GM23338 (cell line): ENCODE measurements around the gene EML4. TPM values are rescaled to one million over a fixed set of nuclear protein-coding genes. Genes with fewer than 3 reads are reported as not detected.

ENCODE experiments used
- ATAC-seq: fragments of 200-7000 bp; cut with Tn5 transposase; 3 replicates; pipeline ENCODE4 v1.9.1; 2020
- DNase-seq: peaks from one replicate; pipeline ENCODE4 v3.0.0-alpha.2; 2015; ENCODE audit warnings: low spot score
- H2AFZ ChIP-seq: fragments of 200-600 bp; sonication (generic); 2 replicates; pipeline ENCODE4 v1.8.0; 2016; ENCODE audit warnings: antibody characterized with exemption, mild to moderate bottlenecking, moderate library complexity
- H3F3A ChIP-seq: fragments of 200-600 bp; sonication (generic); replicated peaks from 2 replicates; pipeline ENCODE4 v1.8.0; 2017; ENCODE audit warnings: antibody characterized with exemption, mixed run types, low read depth
- H3K27ac ChIP-seq: fragments of 200-600 bp; sonication (generic); 2 replicates; pipeline ENCODE4 v1.6.1; 2016; ENCODE audit warnings: low read depth
- H3K27me3 ChIP-seq: fragments of 200-600 bp; sonication (generic); 2 replicates; pipeline ENCODE4 v1.8.0; 2016; ENCODE audit warnings: mild to moderate bottlenecking, mixed run types, moderate library complexity; ENCODE audit not compliant: insufficient read depth
- H3K36me3 ChIP-seq: fragments of 200-600 bp; sonication (generic); 2 replicates; pipeline ENCODE4 v1.8.0; 2016; ENCODE audit warnings: mild to moderate bottlenecking; ENCODE audit not compliant: insufficient read depth
- H3K4me1 ChIP-seq: fragments of 200-600 bp; sonication (generic); 2 replicates; pipeline ENCODE4 v1.8.0; 2016; ENCODE audit warnings: mild to moderate bottlenecking, moderate library complexity; ENCODE audit not compliant: insufficient read depth
- H3K4me2 ChIP-seq: fragments of 200-600 bp; sonication (generic); 2 replicates; pipeline ENCODE4 v1.7.1; 2017; ENCODE audit warnings: mixed run types
- H3K4me3 ChIP-seq: fragments of 200-600 bp; sonication (generic); 2 replicates; pipeline ENCODE4 v1.6.1; 2016; ENCODE audit warnings: mixed run types
- H3K79me2 ChIP-seq: fragments of 200-600 bp; sonication (generic); replicated peaks from 2 replicates; pipeline ENCODE4 v1.8.0; 2017; ENCODE audit warnings: mild to moderate bottlenecking; ENCODE audit not compliant: insufficient read depth
- H3K9me2 ChIP-seq: fragments of 200-600 bp; sonication (generic); 2 replicates; pipeline ENCODE4 v1.8.0; 2017; ENCODE audit not compliant: insufficient read depth
- H4K20me1 ChIP-seq: fragments of 200-600 bp; sonication (generic); replicated peaks from 2 replicates; pipeline ENCODE4 v1.8.0; 2017; ENCODE audit warnings: mild to moderate bottlenecking; ENCODE audit not compliant: insufficient read depth
- H3K27ac Mint-ChIP-seq: 2 replicates; pipeline ENCODE4 v1.8.0; 2020; ENCODE audit warnings: inconsistent platforms, mild to moderate bottlenecking, moderate library complexity, mixed read lengths
- H3K27me3 Mint-ChIP-seq: 3 replicates; pipeline ENCODE4 v1.8.0; 2022; ENCODE audit warnings: low read depth, mild to moderate bottlenecking, moderate library complexity, mixed read lengths, inconsistent platforms; ENCODE audit not compliant: insufficient read depth, poor library complexity
- H3K36me3 Mint-ChIP-seq: 3 replicates; pipeline ENCODE4 v1.8.0; 2021; ENCODE audit warnings: low read depth, mild to moderate bottlenecking, inconsistent platforms, moderate library complexity, mixed read lengths
- H3K4me1 Mint-ChIP-seq: 3 replicates; pipeline ENCODE4 v1.8.0; 2020; ENCODE audit warnings: mild to moderate bottlenecking, inconsistent platforms, mixed read lengths
- H3K4me3 Mint-ChIP-seq: 3 replicates; pipeline ENCODE4 v1.8.0; 2021; ENCODE audit warnings: moderate library complexity, mild to moderate bottlenecking, inconsistent platforms, mixed read lengths
- H3K9me3 Mint-ChIP-seq: 3 replicates; pipeline ENCODE4 v1.8.0; 2020; ENCODE audit warnings: moderate library complexity, mild to moderate bottlenecking, inconsistent platforms, mixed read lengths
- CREB1 ChIP-seq: fragments of 250-450 bp; sonication (Bioruptor Pico); IDR thresholded peaks from 2 replicates; pipeline ENCODE4 v1.5.0; 2020; ENCODE audit warnings: low read depth, mild to moderate bottlenecking, moderate library complexity
- CTCF ChIP-seq, 2 experiments: fragments of 200-600 bp in 1 of 2; sonication (generic) in 1 of 2; conservative IDR thresholded peaks; 2 replicates each; pipeline versions ENCODE4 v1.5.1 to v1.6.1; 2016 to 2017; ENCODE audit warnings: antibody characterized with exemption in 2 of 2, low read depth in 2 of 2, mild to moderate bottlenecking in 2 of 2, moderate library complexity in 1 of 2
- ETS1 ChIP-seq: IDR thresholded peaks from 2 replicates; pipeline ENCODE4 v1.6.1; 2016; ENCODE audit warnings: antibody characterized with exemption
- EZH2 ChIP-seq: fragments of 200-600 bp; sonication (generic); IDR thresholded peaks from one replicate; pipeline ENCODE4 v1.8.0; 2017; ENCODE audit warnings: antibody characterized with exemption, mild to moderate bottlenecking, low read depth; ENCODE audit not compliant: unreplicated experiment
- EZH2phosphoT487 ChIP-seq: fragments of 200-600 bp; sonication (generic); IDR thresholded peaks from one replicate; pipeline ENCODE4 v1.8.1; 2018; ENCODE audit warnings: antibody characterized with exemption; ENCODE audit not compliant: unreplicated experiment
- JUNB ChIP-seq: IDR thresholded peaks from one replicate; pipeline ENCODE4 v1.6.1; 2016; ENCODE audit warnings: antibody characterized with exemption; ENCODE audit not compliant: unreplicated experiment
- NANOG ChIP-seq: IDR thresholded peaks from 2 replicates; pipeline ENCODE4 v1.6.1; 2016; ENCODE audit warnings: antibody characterized with exemption, borderline replicate concordance
- POLR2AphosphoS5 ChIP-seq: IDR thresholded peaks from 2 replicates; pipeline ENCODE4 v1.6.1; 2016; ENCODE audit warnings: antibody characterized with exemption, low read depth
- REST ChIP-seq: IDR thresholded peaks from one replicate; pipeline ENCODE4 v1.6.1; 2018; ENCODE audit warnings: antibody characterized with exemption; ENCODE audit not compliant: unreplicated experiment
- STAT1 ChIP-seq: IDR thresholded peaks from one replicate; pipeline ENCODE4 v1.6.1; 2016; ENCODE audit warnings: antibody characterized with exemption; ENCODE audit not compliant: unreplicated experiment
- ZNF114 ChIP-seq: fragments of 250-450 bp; sonication (Bioruptor Pico); IDR thresholded peaks from 2 replicates; pipeline ENCODE4 v1.5.0; 2020; ENCODE audit warnings: mild to moderate bottlenecking, moderate library complexity
- ZNF331 ChIP-seq: fragments of 250-450 bp; sonication (Bioruptor Pico); IDR thresholded peaks from 2 replicates; pipeline ENCODE4 v1.5.0; 2020; ENCODE audit warnings: low read depth, mild to moderate bottlenecking, moderate library complexity
- ZNF462 ChIP-seq: fragments of 250-450 bp; sonication (Bioruptor Pico); IDR thresholded peaks from 2 replicates; pipeline ENCODE4 v1.5.0; 2020; ENCODE audit warnings: mild to moderate bottlenecking, moderate library complexity
- polyA plus RNA-seq: library from polyadenylated mRNA; unstranded; fragments of >200 nt; fragmentation: Nextera tagmentation; extraction: Ambion mirVana; gene quantifications from 2 replicates; pipeline ENCODE4 v1.2.1, GENCODE V29; 2016
- total RNA-seq: library from RNA; depleted of rRNA; stranded (reverse); fragments of >200 nt; shearing (Covaris generic); gene quantifications from 2 replicates; pipeline ENCODE4 v1.2.3, GENCODE V29; 2014

The EML4 gene
- total and polyA plus RNA-seq, 2 experiments from 2014 or later = 65.3 to 115 TPM

- no peak for ATAC-seq
- H3K4me2 ChIP-seq = no peak overlapping the region
These were observed 45.0 kb upstream of the EML4 start for GRCh38 chr2:42124011-42124785.

More at GRCh38 chr2:42124011-42124785, 45.0 kb upstream of the EML4 start:
- no peak for DNase-seq
- Mint-ChIP-seq H3K27ac (no peak overlapping the region), H3K4me3 (no peak overlapping the region), H3K9me3 (peaks cover 4% of the 10 kb centered on the region; the same call in 1 of the 3 replicates), H3K36me3 (no peaks in the 10 kb centered on the region), H3K4me1 (peaks cover 18% of the 10 kb centered on the region), H3K27me3 (peaks cover 2% of the 10 kb centered on the region)
- H3K27ac ChIP-seq = no peak overlapping the region
- no peaks in the 10 kb centered on the region; the same call in 1 of the 2 replicates for H3F3A ChIP-seq
- no peaks in the 10 kb centered on the region for H3K36me3 ChIP-seq
- H2AFZ ChIP-seq = no peak overlapping the region
- H3K4me1 ChIP-seq = peaks cover 11% of the 10 kb centered on the region
- TF ChIP-seq ZNF114 (CRISPR knock-in tag) = no peak
- no peak for TF ChIP-seq REST
- no peak for TF ChIP-seq JUNB
- TF ChIP-seq CREB1 (CRISPR knock-in tag) = no peak
- no peak for TF ChIP-seq CTCF (conservative IDR thresholded peaks at IDR 0.05; ENCODE audit: low read depth in 2 of 2)
- no peak for TF ChIP-seq ZNF331 (CRISPR knock-in tag)
- no peak for TF ChIP-seq NANOG
- no peak for TF ChIP-seq ZNF462 (CRISPR knock-in tag)
- TF ChIP-seq STAT1 = no peak
- TF ChIP-seq EZH2 = no peak
- TF ChIP-seq ETS1 = no peak
- no peak for TF ChIP-seq EZH2phosphoT487
- no peak for TF ChIP-seq POLR2AphosphoS5
- H3K9me2 ChIP-seq = no peaks in the 10 kb centered on the region
- no peak overlapping the region for H3K4me3 ChIP-seq
- H4K20me1 ChIP-seq = no peaks in the 10 kb centered on the region
- no peaks in the 10 kb centered on the region for H3K27me3 ChIP-seq
- H3K79me2 ChIP-seq = no peaks in the 10 kb centered on the region
